ENCODE results near the gene SLC38A1. TPM values are rescaled to one million over a fixed set of nuclear protein-coding genes. Genes with fewer than 3 reads are reported as not detected.

Gene SLC38A1
- total and polyA plus RNA-seq, 7 donors, result 8.4 to 209 (median 149) TPM

- Histone ChIP-seq H3K27me3 (no peaks in the 10 kb centered on the region), H3K36me3 (no peaks in the 10 kb centered on the region), H3K9me3 (no peaks in the 10 kb centered on the region), H3K4me3 (no peak overlapping the region), H3K4me1 (peaks cover 0 to 95% (median 74%) of the 10 kb centered on the region in 4 donors), H3K27ac (peak overlapping the region; percentile 56 to 92 (median 82))
- intact Hi-C loops (cut with DNase I), result loop anchor here (10.0 kb wide), 3 partner anchors 136 to 404 kb away; partner anchors contain the start of gene SCAF11
- 61 to 75% methylated on average over 2 of the region's 2 CpGs for WGBS, 2 donors
- TF ChIP-seq EP300 (IDR thresholded peaks at IDR 0.05) (no peak), POLR2AphosphoS5 (IDR thresholded peaks at IDR 0.05) (no peak), POLR2A (IDR thresholded peaks at IDR 0.05) (no peak), CTCF (IDR thresholded peaks at IDR 0.05) (no peak)
- DNase-seq, result no peak
These were observed 7.8 kb downstream of the SLC38A1 start for GRCh38 chr12:46260913-46261476.

- Histone ChIP-seq H3K4me3 (no peak overlapping the region), H3K27ac (peak overlapping the region; percentile 56 to 92 (median 82)), H3K27me3 (no peaks in the 10 kb centered on the region), H3K36me3 (no peaks in the 10 kb centered on the region), H3K4me1 (peaks cover 0 to 93% (median 73%) of the 10 kb centered on the region in 4 donors), H3K9me3 (no peaks in the 10 kb centered on the region)
- 81 to 83% methylated on average over 5 of the region's 5 CpGs for WGBS, 2 donors
- intact Hi-C loops (cut with DNase I), result loop anchor here (10.0 kb wide), 3 partner anchors 136 to 404 kb away; partner anchors contain the start of gene SCAF11
- DNase-seq, result no peak
- TF ChIP-seq CTCF (IDR thresholded peaks at IDR 0.05) (no peak), POLR2AphosphoS5 (IDR thresholded peaks at IDR 0.05) (no peak), EP300 (IDR thresholded peaks at IDR 0.05) (no peak), POLR2A (IDR thresholded peaks at IDR 0.05) (no peak)
These were observed 8.5 kb downstream of the SLC38A1 start for GRCh38 chr12:46260124-46260912.

GRCh38 chr12:46259713-46260112 lies 9.1 kb downstream of the SLC38A1 start:
- Histone ChIP-seq H3K36me3 (peaks cover 0 to 1% (median 0%) of the 10 kb centered on the region in 4 donors), H3K9me3 (no peaks in the 10 kb centered on the region), H3K27me3 (no peaks in the 10 kb centered on the region), H3K4me3 (no peak overlapping the region), H3K4me1 (peaks cover 0 to 93% (median 73%) of the 10 kb centered on the region in 4 donors), H3K27ac (peak overlapping the region; percentile 56 to 92 (median 82))
- DNase-seq, result no peak
- TF ChIP-seq POLR2A (IDR thresholded peaks at IDR 0.05) (no peak), CTCF (IDR thresholded peaks at IDR 0.05) (no peak), POLR2AphosphoS5 (IDR thresholded peaks at IDR 0.05) (no peak)
- 76 to 86% methylated on average over 1 of the region's 1 CpG for WGBS, 2 donors
- intact Hi-C loops (cut with DNase I), result loop anchor here (10.0 kb wide), 3 partner anchors 135 to 405 kb away; partner anchors contain the start of gene SCAF11

GRCh38 chr12:46259071-46259470 lies 9.8 kb downstream of the SLC38A1 start:
- peaks cover 0 to 7% (median 0%) of the 10 kb centered on the region in 4 donors for H3K36me3 ChIP-seq
- WGBS, 2 donors, result 53 to 80% methylated on average over 4 of the region's 4 CpGs
- no peaks in the 10 kb centered on the region for H3K27me3 ChIP-seq
- intact Hi-C loops (cut with DNase I), result no loop called here
- peak overlapping the region in 3 of 4 donors; percentile 6 to 92 (median 82) for H3K27ac ChIP-seq
- TF ChIP-seq EP300 (IDR thresholded peaks at IDR 0.05), result no peak
- TF ChIP-seq CTCF (IDR thresholded peaks at IDR 0.05), result no peak
- no peak for TF ChIP-seq POLR2AphosphoS5 (IDR thresholded peaks at IDR 0.05)
- no peak for TF ChIP-seq POLR2A (IDR thresholded peaks at IDR 0.05)
- no peak overlapping the region for H3K4me3 ChIP-seq
- DNase-seq, result no peak
- no peaks in the 10 kb centered on the region for H3K9me3 ChIP-seq
- H3K4me1 ChIP-seq, result peaks cover 0 to 89% (median 70%) of the 10 kb centered on the region in 4 donors

Measured in sigmoid colon (tissue), 7 donors.